COLO829 (cell line): ENCODE measurements around the gene GRPEL1.
A peak's percentile ranks its signal among the peaks of the same experiment; 100 is the strongest.
"Not testable (repeated sequence)": the region's sequence is repeated elsewhere in the genome, so short reads cannot be mapped to it uniquely, and the experiment has no call there.

Source experiments
- DNase-seq: peaks from one replicate; pipeline ENCODE4 v3.0.0; 2012; ENCODE audit warnings: low spot score

The GRPEL1 gene

DNA sequence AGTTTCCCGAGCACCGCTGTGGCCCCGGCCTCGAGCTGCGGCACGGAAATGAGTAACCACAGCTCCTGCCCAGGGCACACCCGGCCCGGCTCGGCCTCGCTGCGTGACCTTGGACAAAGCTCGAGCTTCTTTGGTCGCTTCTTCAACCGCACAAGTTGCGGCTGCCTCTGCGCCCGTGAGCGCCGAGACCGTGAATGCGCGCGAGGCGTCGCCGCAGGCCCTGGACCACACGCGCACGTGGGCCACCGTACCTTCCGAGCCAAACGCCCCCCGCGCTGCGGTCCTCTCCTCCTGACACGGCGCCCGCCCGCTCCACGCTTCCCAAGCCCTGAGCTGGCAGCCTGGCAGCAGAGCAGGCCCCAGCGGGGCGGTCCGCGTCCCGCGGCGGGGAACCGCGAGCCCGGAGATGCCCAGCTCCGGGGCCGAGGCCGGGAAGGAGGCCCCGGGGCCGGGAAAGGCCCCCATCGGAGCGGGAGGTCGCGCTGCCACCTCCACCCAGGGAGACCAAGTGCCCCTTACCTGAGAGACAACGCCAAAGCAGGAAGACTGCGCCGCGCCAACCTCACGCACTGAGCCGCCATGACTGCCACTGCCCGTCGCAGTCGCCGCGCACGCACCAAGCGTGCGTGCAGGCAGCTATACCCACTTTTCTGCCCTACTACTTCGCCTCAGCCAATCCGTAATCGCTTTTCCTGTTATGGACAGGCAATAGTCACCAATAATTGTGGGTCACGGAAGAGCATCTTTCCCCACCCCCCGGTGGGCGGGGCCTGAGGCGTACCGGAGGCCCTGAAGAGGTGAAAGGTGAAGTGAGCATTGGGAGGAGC lies at the start of gene GRPEL1:
Gene GRPEL1 (minus strand): TSS at position 613 of the 827 bp plus-strand sequence. CDS start 32 bp downstream, at position 581.
- DNase-seq, result peak; percentile 93

DNA sequence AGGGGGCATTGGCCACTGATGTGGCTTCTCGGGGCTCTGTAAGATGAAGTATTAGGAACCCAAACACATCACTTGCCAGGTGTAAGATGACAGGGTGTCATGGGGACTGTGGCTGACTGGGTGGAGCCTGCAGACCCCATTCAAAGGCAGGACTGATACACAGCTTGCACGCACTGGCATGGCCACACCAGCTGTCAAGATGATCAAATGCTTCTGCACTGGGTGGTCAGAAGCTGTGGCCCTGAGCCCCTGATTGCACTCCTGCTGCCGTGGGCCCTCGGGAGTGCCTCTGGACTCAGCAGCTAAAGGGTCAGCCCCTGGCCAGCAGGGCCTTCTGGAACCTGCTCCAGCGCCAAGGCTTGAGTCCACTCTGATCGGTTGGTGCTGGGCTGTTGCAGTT lies 48.8 kb upstream of the GRPEL1 start:
- DNase-seq, result no peak

DNA sequence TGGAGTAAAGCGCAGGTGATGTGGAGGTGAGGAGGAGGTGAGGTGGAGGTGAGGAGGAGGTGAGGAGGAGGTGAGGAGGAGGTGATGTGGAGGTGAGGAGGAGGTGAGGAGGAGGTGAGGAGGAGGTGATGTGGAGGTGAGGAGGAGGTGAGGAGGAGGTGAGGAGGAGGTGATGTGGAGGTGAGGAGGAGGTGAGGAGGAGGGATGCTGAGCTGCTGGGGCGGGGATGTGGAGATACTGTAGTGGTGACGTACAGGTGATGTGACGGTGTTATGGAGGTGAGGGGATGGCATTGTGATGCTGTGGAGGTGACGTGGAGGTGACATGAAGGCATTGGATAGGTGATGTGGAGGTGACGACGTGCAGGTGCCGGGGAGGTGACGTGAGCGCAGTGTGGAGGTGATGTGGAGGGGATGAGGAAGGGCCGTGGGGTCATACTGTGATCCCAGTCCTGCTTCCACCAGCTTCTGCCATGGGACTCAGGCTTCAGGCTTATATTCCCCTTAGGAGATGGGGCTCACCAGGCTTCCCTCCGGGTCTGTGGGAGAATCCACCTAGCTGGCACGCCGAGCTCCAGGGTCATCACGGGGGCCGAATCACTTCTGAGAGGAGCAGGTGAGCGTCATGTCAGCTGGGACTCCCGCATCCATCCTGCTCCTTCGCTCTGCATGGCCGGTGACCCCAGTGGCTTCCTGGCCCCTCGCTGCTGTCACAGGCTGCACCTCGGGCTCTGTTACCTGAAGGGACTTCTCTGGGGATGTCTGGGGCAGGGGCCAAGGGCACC lies 47.9 kb upstream of the GRPEL1 start:
- no peak for DNase-seq

DNA sequence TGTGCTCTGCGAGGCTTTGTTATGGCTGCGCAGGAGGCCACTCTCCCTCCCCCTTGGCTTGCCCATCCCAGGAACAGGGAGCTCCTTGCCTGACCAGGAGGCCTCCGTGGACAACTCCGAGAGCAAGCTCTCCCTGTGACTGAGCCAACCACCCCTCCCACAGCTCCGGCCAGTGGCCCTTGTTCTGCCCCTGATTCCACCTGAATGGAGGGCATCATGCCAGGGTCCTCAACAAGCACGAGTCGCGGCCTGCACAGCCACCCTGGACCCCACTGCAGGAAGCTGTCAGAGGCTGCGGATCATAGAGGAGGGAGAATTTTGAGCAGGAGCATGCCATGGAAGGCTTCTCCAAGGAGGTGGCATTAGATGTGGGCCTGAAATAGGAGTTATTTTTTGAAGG lies 44.8 kb upstream of the GRPEL1 start:
- DNase-seq, result no peak

DNA sequence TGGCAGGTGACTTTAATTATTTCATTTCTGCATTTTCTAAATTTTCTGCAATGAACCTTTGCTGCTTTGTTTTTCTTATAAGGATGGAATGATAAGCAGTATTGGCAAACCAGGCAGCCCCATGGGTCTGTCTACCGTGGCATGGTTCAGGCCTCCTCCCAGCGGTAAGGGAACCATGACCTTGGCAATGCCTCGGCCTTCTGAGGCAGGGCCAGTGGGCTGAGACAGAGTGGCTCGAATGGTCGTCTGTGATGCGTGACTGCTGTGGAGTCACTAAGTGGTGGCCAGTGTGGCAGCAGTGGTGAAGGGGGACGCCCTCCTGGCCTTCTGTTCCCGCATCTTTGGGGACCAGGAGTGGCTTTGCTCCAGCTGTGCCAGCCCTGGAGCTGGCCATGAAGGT lies 43.6 kb upstream of the GRPEL1 start:
- DNase-seq, result no peak

DNA sequence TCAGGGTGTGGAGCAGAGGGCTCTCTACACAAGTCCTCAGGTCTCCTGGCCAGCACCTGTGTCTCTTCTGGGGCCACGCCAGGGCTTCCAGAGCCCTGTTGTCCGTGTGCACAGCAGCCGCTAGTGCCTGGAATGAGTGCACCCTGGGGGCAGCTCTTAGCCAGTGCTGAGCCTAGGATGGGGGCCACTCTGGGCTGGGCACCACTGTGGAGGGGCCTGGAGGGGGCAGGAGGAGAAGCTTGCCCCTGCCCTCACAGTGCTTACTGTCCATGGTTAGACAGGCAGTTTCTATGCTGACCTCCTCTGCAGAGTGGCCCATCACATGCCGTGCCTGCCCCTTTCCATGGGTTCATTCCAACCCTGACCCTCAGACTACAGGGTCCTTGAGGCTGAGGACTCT lies 42.7 kb upstream of the GRPEL1 start:
- DNase-seq, result no peak

DNA sequence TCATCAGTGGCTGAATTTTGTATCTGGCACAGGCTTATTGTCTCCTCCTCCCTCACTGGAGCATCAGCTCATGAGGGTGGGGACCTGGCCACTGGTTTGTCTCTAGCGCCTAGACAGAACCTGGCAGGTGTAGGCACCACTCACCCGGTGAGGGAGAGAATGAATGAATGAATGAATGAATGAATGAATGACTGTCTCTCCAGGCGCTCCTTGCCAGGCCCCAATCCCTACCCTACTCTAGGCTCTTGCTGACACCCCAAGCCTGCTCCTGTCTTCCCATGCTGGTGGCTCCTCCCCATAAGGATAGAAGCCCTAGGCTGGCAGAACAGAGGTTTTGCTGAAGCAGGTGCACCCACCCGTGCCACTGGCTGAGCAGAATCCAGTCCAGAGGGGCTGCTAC lies 41.3 kb upstream of the GRPEL1 start:
- no peak for DNase-seq

DNA sequence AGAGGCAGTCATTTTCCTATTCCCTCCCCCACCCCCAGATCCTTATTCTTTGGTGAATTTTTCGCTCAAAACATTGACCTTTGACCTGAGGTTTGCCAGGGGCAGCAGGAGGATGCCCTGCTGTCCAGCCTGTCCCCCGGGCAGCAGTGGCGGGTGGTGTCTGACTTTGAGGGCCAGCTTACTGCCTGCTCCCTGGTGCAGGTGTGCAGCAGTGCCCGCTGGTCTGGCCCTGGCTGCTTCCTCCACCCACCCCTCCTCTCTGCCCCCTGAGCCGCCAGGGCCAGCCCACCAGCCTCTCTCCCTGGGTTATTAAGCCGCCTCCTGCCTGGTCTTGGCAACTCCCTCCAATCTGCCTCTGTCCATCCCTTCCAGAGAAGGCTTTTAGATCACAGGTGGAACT lies 40.8 kb upstream of the GRPEL1 start:
- no peak for DNase-seq

DNA sequence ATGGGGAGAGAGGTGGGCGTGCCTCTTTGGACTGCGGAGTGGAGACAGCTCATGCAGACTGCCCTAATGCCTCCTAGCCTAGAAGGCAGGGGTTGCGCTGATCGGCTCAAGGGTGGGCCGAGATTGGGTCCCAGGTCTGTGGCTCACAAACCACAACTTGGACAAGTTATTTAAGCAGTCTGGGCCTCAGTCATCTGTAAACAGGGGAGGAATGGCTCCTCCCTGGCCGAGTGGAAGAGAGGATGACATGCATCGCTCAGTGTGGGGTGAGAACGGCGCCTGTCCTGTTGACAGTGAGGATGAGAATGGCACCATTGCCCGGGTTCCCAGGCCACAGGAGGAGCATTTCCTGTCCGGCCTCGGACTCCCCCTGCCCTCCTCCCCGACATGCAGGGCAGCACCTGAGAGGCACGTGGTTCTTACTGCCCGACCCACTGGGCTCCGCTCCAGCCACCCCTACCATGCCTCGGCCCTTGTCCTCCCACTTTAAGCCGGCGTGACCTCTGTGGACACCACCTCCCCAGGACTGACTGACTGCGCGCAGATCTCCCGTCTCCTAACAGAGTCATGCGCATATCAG lies 40.3 kb upstream of the GRPEL1 start:
- no peak for DNase-seq

DNA sequence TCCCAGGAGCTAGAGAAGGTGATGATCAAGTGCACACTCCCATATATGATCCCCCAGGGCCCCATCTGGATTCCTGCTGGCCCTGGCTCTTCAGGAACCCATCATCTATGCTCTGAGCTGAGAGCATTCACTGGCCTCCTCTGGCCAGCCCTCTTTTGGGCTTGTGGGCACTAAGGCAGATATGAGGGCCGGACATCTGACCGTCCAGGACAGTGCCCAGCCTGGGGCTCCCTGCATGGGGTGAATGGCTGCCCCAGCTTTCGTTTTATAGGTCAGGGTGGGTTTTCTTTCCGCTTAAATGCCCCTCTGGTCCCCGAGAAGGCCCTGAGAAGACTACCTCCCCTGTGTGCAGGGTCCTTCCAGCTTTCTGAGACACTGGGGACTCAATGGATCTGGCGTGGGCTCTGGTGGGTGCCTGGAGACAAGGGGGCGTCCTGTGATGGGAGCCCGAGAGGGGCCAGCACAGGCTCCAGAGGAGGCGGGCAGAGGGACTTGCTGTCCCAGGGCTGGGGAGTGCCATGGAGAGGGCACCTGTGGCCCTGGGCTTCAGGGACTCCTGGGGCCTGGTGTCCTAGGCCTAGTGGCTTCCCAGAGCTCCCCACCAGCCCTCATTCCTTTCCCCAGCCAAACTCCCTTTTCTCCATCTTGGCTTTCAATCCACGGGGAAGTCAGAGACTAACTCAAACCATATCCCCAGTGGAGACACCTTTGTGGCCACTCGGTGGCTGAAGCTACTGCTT lies 39.5 kb upstream of the GRPEL1 start:
- no peak for DNase-seq

DNA sequence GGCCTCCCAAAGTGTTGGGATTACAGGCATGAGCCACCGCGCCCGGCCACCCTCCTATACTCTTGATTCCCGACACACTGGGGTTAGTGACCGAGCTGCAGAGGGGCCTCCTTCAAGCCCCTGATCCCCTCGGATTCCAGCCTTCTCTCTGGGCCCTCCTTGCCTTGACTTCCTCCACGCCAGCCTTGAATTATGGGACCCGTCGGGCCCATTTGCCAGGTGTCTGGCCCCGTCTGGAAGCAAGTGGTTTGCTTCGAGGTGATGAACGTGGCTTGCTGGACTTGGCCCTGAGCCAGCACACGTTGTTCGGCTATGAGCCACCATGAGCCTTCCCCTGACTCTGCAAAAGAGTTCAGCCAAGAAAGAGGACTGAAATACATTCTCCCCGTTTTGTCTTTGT lies 37.4 kb upstream of the GRPEL1 start:
- no peak for DNase-seq

DNA sequence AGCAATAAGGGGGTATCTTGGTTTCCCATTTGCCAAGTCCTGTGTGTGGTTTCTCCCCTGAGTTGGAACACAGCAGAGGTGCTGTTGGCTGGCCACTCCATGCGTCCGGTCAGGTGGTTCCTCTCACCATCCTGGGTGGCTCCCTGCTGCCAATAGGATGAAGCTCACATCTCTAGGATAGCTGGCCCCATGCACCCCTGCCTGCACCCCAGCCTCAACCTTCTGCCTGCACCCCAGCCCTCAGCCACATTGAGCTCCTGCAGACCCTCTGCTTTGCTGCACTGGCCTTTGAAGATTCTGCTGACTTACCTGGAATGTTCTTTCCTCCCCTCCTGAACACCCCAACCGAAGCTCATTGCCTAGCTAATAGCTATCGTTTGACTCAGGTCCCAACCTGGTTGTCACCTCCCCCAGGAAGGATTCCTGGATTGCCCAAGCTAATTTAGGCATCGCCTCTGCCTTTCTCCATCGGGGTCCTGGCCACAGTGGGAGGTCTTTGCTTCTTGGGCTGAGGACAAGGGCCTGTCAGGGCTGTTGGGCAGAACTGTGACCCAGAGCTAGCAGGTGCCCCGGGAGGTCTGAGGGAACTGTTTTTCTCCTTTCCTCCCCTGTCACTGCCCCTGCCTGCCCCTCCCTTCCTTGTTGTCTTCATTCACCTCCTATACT lies 36.6 kb upstream of the GRPEL1 start:
- DNase-seq, result no peak

DNA sequence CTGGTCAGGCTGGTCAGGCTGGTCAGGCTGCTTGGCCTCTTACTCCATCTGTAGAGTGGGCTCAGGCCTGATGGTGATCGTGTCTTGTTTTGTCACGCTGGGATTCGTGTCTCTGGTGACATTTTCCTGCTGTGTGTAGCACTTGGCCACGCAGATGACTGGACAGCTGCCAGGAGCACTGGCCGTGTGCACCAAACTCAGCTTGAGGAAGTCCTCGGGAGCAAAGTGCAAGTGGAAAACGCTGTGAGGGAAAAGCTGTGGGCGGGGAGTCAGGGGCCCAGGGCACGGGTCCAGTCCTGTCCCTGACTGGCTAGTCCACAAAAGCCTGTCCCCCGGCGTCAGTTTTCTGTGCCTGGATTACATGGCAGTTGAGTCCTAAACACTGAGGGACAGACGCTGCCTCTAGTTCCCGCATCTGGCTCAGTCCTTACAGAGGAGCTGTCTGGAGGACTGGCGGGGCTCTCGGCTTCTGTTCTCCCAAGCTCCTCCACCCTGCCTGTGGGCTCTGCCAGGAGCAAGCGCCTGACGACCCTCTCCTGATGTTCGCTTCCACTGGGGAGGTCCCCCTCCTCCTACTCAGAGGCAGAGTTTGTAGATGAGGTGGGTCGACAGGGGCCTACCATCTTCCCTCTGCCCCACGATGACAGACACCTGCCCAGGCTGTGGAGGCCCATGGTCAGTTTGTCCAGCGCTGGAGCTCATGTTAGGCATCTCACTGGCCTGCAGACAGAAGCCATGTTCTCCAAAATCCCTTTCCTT lies 35.9 kb upstream of the GRPEL1 start:
- DNase-seq, result no peak

DNA sequence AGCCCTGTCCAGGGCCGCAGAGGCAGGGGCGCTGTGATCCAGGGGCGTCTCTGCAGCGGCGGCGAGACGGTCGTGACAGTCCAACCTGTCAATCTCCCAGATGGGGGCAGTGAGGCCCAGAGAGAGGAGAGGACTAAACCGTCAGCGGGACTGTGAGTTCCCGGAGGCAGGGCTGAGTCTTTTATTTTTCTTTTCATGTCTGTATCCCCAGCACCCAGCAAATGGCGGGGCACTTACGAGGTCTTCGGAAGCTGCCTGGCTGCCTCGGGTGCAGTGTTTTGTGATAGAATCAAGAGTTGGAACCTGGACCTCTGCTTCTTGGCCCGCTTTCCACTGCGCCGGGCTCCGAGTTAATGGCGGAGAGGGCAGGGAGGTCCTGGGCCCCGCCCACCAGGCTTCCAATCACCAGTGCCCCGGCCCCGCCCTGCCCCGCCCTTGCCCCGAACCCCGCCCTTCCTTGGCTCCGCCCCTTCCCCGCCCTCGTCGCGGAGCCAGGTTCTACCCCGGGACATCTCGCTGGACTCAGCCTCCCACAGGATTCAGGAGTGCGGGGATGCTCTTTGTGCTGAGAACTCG lies 35.3 kb upstream of the GRPEL1 start:
- DNase-seq, result peak; percentile 93

DNA sequence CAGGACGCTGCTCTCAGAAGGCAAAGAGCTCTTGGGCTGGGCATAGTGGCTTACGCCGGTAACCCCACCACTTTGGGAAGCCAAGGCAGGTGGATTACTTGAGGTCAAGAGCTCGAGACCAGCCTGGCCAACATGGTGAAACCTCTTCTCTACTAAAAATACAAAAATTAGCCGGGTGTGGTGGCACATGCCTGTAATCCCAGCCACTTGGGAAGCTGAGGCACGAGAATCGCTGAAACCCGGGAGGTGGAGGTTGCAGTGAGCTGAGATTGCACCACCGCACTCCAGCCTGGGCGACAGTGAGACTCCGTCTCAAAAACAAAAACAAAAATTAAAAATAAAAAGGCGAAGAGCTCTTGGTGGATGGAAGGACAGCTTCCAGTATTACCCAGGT lies 34.6 kb upstream of the GRPEL1 start:
- DNase-seq, result not testable (repeated sequence)

DNA sequence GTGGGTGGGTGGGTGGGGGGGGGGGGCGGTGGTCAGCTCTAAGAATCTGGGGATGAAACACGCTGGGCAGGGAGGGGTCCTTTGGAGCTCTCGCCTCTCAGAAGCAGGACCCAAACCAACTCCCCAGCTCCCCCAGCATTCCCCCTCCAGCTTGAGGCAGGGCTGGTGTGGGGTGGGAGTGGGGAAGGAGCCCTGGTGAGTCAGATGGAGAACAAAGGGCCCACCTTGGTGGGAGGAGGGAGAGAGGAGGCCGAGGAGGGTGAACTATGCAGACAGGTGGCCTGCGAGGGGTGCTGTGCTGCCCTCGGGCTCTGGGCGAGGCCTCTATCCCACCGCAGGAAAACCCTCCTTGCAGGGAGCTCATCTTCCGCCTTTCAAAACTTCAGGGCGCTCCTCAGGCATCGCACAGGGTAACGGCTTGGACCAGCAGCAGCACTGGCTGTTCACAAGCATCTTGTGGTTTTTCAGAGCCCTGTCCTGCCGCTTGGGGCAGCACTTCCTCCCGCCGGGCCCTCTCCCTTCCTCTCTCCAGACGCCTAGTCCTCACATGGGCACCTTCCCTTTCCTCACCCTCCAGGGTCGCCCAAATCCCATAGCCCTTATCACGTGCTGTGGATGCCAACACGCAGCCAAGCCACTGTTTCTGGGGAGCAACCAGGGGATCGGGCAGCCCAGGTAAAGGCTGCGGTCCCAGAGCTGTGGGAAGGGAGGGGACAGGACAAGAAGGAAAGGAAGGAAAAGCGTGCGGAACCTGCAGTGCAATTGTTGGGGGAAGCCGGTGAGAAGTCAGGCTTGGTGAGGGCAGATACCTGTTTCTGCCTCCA lies 34.0 kb upstream of the GRPEL1 start:
- peak; percentile 58 for DNase-seq

DNA sequence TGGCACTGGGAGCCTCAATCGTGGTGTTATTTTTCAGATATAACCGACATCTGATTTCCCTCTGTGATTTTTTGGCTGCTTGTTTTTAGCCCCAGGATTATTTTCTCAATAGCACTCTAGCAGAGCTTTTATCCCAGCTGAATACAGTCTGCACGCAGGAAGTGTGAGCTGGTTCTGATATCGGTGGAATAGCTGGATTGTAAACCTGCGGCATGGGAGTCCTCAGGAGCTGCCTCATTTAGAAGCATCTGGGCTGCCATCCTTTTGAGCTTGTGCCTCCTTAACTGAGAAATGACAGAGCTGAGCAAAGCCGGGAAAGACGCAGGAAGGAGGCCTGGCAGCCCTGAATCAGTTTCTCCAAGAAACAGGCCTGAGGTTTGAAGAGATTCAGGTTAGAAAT lies 28.4 kb upstream of the GRPEL1 start:
- DNase-seq, result no peak

DNA sequence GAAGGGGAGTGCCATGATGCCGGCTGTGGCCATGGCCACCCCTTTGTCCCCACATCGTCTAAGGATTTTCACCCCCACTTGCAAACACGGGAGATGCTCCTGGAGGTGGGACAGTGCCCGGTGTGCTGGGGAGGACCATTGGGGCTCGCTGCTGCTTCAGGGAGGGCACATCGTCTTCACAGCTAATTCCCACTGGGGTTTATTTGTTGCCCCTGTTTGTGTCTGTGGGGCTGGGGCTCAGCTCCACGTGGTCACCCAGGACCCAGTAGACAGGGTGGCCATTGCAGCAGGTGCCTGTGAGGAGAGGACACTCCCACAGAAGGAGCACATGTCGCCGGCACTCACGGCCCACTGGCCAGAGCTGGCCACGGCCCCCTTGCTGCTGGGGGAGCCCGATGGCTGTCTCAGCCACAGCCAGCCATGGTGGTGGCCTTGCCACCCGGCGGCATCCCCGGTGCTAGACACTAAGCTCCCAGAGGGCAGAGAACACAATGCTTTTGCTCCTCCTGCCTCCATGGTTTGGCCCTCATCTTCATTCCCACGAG lies 27.8 kb upstream of the GRPEL1 start:
- DNase-seq, result no peak

DNA sequence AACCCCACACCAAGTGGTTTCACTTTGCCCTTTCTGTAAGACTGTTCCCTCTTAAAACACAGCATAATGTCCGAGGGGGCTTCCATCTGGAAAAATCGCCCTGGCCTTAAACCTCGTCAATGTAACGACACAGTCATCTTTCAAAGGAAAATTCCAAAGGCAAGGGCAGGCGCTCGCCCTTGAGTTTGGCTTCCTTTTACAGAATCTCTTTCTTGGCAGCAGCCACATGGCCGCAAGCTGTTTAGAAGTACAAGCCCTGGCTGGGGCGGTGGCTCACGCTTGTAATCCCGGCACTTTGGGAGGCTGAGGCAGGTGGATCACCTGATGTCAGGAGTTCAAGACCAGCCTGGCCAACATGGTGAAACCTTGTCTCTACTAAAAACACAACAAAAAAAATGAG lies 27.1 kb upstream of the GRPEL1 start:
- DNase-seq, result no peak

DNA sequence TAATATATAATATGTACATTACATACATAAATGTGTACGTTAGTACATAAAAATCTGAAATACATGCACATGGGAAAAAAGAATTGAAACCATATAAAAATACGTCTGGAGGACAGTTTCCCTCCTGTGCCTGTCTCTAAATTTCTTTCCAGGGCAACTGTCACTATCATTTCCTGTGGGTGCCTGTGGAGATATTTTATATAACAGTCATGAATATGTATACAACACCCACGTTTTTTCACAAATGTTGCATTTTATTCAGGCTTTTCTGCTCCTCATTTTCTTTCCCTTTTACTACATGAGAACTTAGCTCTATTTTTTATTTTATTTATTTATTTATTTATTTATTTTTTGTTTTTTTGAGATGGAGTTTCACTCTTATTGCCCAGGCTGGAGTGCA lies 24.2 kb upstream of the GRPEL1 start:
- DNase-seq, result no peak
